PC-9 (cell line): ENCODE data around the gene PPARA. TPM values are rescaled to one million over a fixed set of nuclear protein-coding genes. Genes with fewer than 3 reads are reported as not detected.

ENCODE experiments used
- BruUV-seq: library from RNA; stranded (reverse); fragments of 400-500 nt; replicated peaks from 2 replicates; lab custom pipeline; 2021; lab: Mats Ljungman, UMichigan
- CTCF ChIA-PET: fragments of 300-600 bp; sonication (Branson Sonifier 250); formaldehyde crosslinking; loops from one replicate; lab custom pipeline; 2022; ENCODE audit warnings: antibody characterized with exemption; lab: Charles Lee
- POLR2A ChIA-PET: fragments of 300-600 bp; sonication (Branson Sonifier 250); formaldehyde crosslinking; loops from one replicate; lab custom pipeline; 2022; ENCODE audit warnings: antibody characterized with exemption; ENCODE audit not compliant: unreplicated experiment; lab: Charles Lee
- DNase-seq, 2 experiments: peaks; one replicate each; pipeline versions ENCODE4 v3.0.0 to v3.0.0-alpha.2; 2015 to 2022; ENCODE audit warnings: mixed read lengths in 1 of 2
- H2AFZ ChIP-seq: fragments of 200-600 bp; sonication (generic); 2 replicates; pipeline ENCODE4 v1.8.1; 2017; ENCODE audit warnings: antibody characterized with exemption
- H3F3A ChIP-seq: fragments of 200-600 bp; sonication (generic); 2 replicates; pipeline ENCODE4 v1.8.1; 2017; ENCODE audit warnings: antibody characterized with exemption, mild to moderate bottlenecking, low read depth; ENCODE audit not compliant: insufficient read depth
- H3K27ac ChIP-seq: fragments of 200-600 bp; sonication (generic); 2 replicates; pipeline ENCODE4 v1.6.1; 2016; ENCODE audit warnings: mixed run types
- H3K27me3 ChIP-seq: fragments of 200-600 bp; sonication (generic); 2 replicates; pipeline ENCODE4 v1.6.1; 2016; ENCODE audit warnings: low read depth, mixed run types; ENCODE audit not compliant: insufficient read depth
- H3K36me3 ChIP-seq: fragments of 200-600 bp; sonication (generic); 2 replicates; pipeline ENCODE4 v1.6.1; 2016; ENCODE audit warnings: low read depth, mixed run types
- H3K4me1 ChIP-seq: fragments of 200-600 bp; sonication (generic); replicated peaks from 2 replicates; pipeline ENCODE4 v1.6.1; 2016; ENCODE audit warnings: mixed run types; ENCODE audit not compliant: insufficient read depth
- H3K4me2 ChIP-seq: fragments of 200-600 bp; sonication (generic); 2 replicates; pipeline ENCODE4 v1.6.1; 2017; ENCODE audit warnings: mixed run types
- H3K4me3 ChIP-seq: fragments of 200-600 bp; sonication (generic); 2 replicates; pipeline ENCODE4 v1.6.1; 2016; ENCODE audit warnings: mixed run types
- H3K79me2 ChIP-seq: fragments of 200-600 bp; sonication (generic); 2 replicates; pipeline ENCODE4 v1.6.1; 2017; ENCODE audit warnings: low read depth, mixed run types
- H3K9me2 ChIP-seq: fragments of 200-600 bp; sonication (generic); 2 replicates; pipeline ENCODE4 v1.8.1; 2017; ENCODE audit warnings: mild to moderate bottlenecking; ENCODE audit not compliant: insufficient read depth
- H3K9me3 ChIP-seq: fragments of 200-600 bp; sonication (generic); 2 replicates; pipeline ENCODE4 v1.8.1; 2016; ENCODE audit warnings: low read depth; ENCODE audit not compliant: insufficient read depth
- H4K20me1 ChIP-seq: fragments of 200-600 bp; sonication (generic); 2 replicates; pipeline ENCODE4 v1.8.1; 2017; ENCODE audit not compliant: insufficient read depth
- EZH2 ChIP-seq: fragments of 200-600 bp; sonication (generic); IDR thresholded peaks from 2 replicates; pipeline ENCODE4 v1.8.0; 2017; ENCODE audit warnings: antibody characterized with exemption, low read depth
- intact Hi-C: fragments of 100-400 bp; cut with micrococcal nuclease; formaldehyde crosslinking; loops from one replicate; pipeline ENCODE4 v1.10.0; 2022; ENCODE audit not compliant: unreplicated experiment
- total RNA-seq: library from RNA; stranded (reverse); gene quantifications from 2 replicates; pipeline ENCODE4 v1.2.3, GENCODE V29; 2021
- TF ChIP-seq, protein P1 (sequence below): fragments of 200-600 bp; sonication (generic); conservative IDR thresholded peaks from 2 replicates; pipeline ENCODE4 v1.6.1; 2017; ENCODE audit warnings: mixed run types, antibody characterized with exemption, mild to moderate bottlenecking, moderate library complexity

The PPARA gene
- total RNA-seq, 1 experiment from 2014 or later = 43.9 TPM

DNA sequence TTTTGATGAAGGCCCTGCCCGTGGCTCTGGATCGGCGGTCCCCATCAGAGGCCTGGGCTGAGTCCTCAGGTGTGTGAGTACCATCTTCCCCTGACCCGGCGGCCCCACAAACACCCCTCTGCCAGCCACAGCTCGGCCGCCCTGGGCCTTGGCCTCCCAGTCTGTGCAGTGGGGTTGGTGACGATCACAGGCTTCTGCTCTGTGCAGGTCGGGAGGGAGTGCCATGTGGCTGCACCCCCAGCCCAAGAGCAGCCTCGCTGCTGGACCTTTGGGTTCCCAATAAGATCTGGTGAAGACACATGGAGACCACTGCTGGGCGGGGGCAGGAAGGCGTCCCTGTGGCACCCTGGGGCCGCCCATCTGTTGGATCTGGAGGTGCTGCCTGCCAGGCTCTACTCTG, 47.1 kb upstream of the PPARA start:
- no peaks in the 10 kb centered on the region for H3K4me1 ChIP-seq
- ChIA-PET CTCF (no interaction called here), POLR2A (no interaction called here)
- TF ChIP-seq EZH2 = no peak
- TF ChIP-seq, protein P1, sequence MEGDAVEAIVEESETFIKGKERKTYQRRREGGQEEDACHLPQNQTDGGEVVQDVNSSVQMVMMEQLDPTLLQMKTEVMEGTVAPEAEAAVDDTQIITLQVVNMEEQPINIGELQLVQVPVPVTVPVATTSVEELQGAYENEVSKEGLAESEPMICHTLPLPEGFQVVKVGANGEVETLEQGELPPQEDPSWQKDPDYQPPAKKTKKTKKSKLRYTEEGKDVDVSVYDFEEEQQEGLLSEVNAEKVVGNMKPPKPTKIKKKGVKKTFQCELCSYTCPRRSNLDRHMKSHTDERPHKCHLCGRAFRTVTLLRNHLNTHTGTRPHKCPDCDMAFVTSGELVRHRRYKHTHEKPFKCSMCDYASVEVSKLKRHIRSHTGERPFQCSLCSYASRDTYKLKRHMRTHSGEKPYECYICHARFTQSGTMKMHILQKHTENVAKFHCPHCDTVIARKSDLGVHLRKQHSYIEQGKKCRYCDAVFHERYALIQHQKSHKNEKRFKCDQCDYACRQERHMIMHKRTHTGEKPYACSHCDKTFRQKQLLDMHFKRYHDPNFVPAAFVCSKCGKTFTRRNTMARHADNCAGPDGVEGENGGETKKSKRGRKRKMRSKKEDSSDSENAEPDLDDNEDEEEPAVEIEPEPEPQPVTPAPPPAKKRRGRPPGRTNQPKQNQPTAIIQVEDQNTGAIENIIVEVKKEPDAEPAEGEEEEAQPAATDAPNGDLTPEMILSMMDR = no peak
- H3K4me3 ChIP-seq = no peak overlapping the region
- H3K27me3 ChIP-seq = no peaks in the 10 kb centered on the region
- peaks cover 12% of the 10 kb centered on the region for H3F3A ChIP-seq
- H3K4me2 ChIP-seq = no peak overlapping the region
- no peak overlapping the region for H3K27ac ChIP-seq
- H3K36me3 ChIP-seq = no peaks in the 10 kb centered on the region; the same call in 1 of the 2 replicates
- no TSS peak for BruUV-seq
- 0 out of 2 replicates have a peak, but pooled peaks cover under 1% of the 10 kb centered on the region for H4K20me1 ChIP-seq
- H3K79me2 ChIP-seq = no peaks in the 10 kb centered on the region
- no peaks in the 10 kb centered on the region for H3K9me2 ChIP-seq
- no peak for DNase-seq
- H3K9me3 ChIP-seq = no peaks in the 10 kb centered on the region
- intact Hi-C loops = no loop called here
- no peak overlapping the region for H2AFZ ChIP-seq

DNA sequence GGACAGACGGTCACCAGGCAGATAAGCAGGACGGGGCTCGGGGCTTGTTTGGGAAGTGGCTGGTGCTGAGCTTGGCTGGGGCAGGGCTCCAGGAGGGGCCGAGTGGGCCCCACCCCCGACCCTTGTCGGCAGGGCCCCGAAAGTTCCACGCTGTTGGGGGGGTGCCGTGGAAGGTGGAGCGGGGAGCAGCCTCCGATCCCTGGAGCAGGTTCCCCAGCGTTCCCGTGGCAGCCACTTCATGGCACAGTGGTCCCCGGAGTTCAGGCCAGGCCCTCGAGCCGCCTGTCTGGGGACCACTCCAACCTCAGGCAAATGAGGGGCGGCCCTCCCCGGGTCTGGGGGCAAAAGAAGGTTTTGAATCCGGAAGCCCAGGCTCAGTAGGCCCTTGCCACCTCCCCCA, 46.7 kb upstream of the PPARA start:
- H3K4me3 ChIP-seq = no peak overlapping the region
- ChIA-PET POLR2A (no interaction called here), CTCF (no interaction called here)
- no peaks in the 10 kb centered on the region for H3K9me3 ChIP-seq
- no peak overlapping the region for H3K4me2 ChIP-seq
- no peaks in the 10 kb centered on the region; the same call in 1 of the 2 replicates for H4K20me1 ChIP-seq
- DNase-seq = no peak
- BruUV-seq = no TSS peak
- no peak overlapping the region for H2AFZ ChIP-seq
- H3K27me3 ChIP-seq = no peaks in the 10 kb centered on the region
- H3K36me3 ChIP-seq = no peaks in the 10 kb centered on the region; the same call in 1 of the 2 replicates
- H3K79me2 ChIP-seq = no peaks in the 10 kb centered on the region
- H3K4me1 ChIP-seq = no peaks in the 10 kb centered on the region
- H3K27ac ChIP-seq = no peak overlapping the region
- H3K9me2 ChIP-seq = no peaks in the 10 kb centered on the region
- intact Hi-C loops = no loop called here
- no peak for TF ChIP-seq EZH2
- TF ChIP-seq, protein P1 = no peak
- peaks cover 12% of the 10 kb centered on the region for H3F3A ChIP-seq

DNA sequence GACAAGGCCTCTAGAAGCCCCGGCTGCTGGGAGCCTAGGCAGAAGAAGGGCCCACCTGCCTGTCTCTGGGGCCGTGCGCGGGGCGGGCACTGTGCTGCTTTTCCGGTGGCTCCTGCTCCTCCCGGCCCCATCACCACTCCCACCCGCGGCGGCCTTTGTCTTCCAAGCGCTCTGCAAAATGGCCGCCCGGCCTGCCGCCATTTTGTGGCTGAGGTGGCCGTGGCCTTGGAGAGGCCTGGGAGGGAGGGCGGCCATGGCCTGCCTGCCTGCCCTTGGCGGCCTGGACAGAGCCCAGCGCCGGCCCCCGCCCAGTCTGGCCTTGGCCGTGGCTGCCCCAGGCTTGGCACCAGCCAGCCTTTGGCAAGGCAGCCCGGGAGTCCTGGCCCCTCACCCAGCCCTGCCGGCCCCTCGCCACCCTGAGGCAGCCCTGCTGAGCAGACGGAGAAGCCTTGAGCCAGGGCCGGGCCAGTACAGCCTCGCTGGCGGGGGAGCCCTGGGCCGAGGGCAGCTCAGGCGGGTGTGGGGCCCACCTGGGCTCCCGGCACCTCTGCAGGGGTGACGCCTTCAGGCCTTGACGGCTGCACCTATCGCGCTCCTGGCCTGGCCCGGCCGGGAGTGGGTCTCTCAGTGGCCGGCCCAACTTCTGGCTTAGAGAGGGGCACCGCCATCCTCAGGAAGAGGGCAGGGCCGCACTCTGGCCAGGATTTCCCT, 46.0 kb upstream of the PPARA start:
- intact Hi-C loops = no loop called here
- Histone ChIP-seq H3K4me3 (no peak overlapping the region), H3K79me2 (no peaks in the 10 kb centered on the region), H3K27me3 (no peaks in the 10 kb centered on the region), H3K4me2 (no peak overlapping the region), H3K36me3 (no peaks in the 10 kb centered on the region; the same call in 1 of the 2 replicates), H3K4me1 (peaks cover 5% of the 10 kb centered on the region; the same call in 1 of the 2 replicates), H3F3A (peaks cover 18% of the 10 kb centered on the region), H3K9me3 (no peaks in the 10 kb centered on the region), H3K27ac (no peak overlapping the region), H2AFZ (no peak overlapping the region), H4K20me1 (peaks cover 2% of the 10 kb centered on the region; the same call in 1 of the 2 replicates), H3K9me2 (no peaks in the 10 kb centered on the region)
- TF ChIP-seq EZH2 = no peak
- TF ChIP-seq, protein P1 = no peak
- no peak for DNase-seq
- CTCF ChIA-PET = no interaction called here
- POLR2A ChIA-PET = no interaction called here
- BruUV-seq = no TSS peak
